HG03103 (cell line): ENCODE data around the gene CTNNA2.

Experiments
- ATAC-seq: cut with Tn5 transposase; IDR thresholded peaks from one replicate; pipeline ENCODE4 v1.9.1; 2021; ENCODE audit warnings: low read depth; ENCODE audit not compliant: unreplicated experiment

The CTNNA2 gene

DNA sequence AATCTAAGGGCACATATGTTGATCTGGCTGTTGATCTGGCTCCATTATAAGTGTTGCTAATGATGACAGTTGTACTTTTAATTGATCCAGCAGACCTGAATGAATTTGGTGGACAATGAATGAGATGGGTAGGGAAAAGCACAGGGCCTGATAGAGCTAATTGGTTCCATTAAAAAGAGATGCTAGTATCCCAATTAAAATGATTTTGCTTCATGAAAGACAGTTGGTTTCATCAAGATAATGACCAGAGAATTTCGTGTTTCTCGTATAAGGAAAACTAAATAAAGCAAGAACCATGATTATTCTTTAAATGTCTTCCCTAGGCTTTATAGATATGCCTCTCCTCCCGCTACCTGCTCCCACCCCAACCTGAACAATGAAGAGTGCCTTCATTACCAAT is 900.3 kb downstream of the CTNNA2 start:
- ATAC-seq = no peak

DNA sequence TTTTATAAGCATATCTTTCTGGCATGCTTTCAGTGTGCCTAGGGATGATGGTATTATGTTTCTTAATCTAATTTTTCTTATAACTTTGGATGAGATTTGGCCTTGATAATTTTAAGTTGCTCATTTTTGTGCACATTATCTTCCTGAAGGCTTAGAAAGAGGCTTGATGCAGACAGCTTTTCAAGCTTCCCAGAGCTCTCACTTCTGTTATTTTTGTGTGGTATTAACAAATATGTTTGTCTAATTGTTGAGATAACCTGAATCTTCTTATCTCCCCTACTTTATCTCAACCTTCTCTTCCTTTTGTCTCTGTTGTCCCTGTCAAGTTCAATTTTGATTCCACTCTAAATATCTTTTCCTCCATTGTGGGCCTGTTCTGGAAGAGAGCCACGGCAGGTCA is 904.9 kb downstream of the CTNNA2 start:
- no peak for ATAC-seq

DNA sequence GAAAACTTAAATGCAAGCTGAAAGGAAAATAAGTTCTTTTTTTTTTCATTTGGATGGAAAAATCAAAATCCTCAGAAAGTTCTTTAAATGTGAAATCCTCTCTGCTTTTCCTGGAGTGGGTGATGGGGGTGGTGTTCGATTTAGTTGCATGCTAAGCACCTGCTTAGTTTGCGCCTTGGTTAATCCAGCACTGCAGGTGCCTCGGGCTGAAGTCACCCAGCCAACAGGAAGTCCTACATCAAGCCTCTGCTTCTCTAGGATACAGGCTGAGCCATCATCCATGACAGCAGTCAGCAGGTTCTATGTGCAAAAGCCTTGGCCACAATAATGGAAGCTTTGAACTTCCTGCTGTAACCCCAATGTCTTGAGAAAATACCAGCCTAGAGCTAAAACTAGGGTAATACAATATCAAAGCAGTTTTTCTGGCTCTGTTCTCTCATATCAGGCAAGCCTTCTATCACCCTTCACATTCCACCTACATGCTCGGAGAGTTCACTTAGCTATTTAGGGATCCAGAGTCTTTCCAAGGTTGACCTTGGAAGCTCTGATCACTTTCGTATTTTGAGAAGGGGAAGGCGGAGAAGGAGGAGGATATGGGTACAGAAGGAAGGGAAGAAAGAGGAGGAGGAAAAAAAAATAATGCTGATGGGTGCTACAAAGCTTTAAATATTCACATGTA is 907.8 kb downstream of the CTNNA2 start:
- no peak for ATAC-seq

DNA sequence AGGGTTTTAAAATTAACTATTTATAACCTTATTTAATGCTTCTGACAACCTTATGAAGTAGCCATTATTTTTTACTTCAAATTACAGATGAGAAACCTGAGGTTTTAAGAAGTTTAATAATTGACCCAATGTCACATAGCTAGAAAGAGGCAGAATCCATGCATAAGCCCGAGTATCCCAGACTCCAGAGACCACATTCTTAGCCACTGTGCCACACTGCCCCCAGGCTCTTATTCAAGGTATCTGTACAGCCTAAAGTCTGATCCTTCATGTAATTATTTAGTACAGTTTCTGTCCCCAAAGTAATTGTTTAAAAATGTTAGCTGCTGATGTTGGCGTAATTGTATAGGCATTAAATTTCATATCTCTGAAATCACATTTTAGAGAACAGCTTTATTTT is 916.4 kb downstream of the CTNNA2 start:
- no peak for ATAC-seq

DNA sequence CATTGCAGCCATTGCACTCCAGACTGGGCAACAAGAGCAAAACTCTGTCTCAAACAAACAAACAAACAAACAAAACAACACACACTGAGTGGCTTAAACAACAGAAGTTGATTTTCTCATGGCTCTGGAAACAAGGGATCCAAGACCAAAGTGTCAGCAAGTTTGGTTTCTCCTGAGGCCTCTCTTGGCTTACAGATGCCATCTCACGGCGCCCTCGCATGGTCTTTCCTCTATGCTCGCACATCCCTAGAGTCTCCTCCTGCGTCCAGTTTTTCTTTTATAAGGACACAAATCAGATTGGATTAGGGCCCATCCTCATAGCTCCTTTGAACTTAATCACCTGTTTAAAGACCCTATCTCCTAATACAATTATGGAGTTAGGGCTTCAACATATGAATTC is 925.1 kb downstream of the CTNNA2 start:
- ATAC-seq = no peak

DNA sequence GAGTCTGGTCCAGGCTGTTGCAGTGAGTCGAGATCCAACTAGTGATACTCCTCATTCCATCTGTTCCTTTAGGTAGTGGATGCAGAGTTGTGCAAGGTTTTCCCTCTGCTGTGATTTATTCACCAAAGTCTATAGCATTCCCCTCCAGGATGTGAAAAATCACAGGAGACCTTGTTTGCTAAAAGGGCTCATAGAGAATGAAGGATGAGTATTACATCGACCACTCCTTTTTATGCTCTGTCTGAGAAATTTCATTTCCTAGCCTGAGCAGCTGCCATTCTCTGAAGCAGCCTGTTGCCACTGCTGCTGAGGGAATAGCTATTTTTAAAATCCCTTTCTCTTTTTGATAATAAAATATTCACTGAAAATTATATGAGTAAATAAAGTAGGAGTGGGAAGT is 925.8 kb downstream of the CTNNA2 start:
- no peak for ATAC-seq

DNA sequence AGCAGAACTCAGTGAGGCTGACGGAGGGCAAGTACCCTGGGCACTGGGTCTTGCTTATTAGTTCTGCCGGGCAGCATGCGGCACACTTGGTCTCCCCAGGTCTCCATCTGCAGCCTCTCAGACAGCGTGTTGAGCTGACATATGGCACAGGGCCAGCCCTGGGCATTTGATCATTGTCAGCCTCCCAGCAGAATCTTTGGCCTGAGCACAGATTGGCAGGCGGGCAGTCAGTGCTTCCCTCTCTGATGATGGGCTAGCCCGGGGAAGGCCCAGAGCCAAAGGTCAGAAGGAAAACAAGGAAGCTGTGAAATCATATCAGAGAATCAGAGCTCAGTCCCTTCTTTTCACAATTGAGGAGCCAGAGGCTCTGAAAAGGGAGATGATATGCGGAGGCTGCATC is 941.8 kb downstream of the CTNNA2 start:
- ATAC-seq = no peak

DNA sequence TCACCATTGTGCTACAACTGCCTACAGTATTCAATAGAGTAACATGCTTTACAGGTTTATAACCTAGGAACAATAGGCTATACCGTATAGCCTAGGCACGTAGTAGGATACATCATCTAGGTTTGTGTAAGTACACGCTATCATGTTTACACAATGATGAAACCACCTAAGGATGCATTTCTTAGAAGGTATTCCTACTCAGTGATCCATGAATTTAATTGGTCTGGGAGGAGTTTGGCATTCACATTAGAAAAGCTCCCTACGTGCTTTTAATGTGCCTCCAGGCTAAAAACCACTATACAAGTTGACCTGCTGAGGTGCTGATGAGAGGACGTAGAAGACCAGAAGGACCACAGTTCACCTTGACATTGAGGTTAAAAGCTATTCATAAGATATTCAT is 946.2 kb downstream of the CTNNA2 start:
- ATAC-seq = no peak

DNA sequence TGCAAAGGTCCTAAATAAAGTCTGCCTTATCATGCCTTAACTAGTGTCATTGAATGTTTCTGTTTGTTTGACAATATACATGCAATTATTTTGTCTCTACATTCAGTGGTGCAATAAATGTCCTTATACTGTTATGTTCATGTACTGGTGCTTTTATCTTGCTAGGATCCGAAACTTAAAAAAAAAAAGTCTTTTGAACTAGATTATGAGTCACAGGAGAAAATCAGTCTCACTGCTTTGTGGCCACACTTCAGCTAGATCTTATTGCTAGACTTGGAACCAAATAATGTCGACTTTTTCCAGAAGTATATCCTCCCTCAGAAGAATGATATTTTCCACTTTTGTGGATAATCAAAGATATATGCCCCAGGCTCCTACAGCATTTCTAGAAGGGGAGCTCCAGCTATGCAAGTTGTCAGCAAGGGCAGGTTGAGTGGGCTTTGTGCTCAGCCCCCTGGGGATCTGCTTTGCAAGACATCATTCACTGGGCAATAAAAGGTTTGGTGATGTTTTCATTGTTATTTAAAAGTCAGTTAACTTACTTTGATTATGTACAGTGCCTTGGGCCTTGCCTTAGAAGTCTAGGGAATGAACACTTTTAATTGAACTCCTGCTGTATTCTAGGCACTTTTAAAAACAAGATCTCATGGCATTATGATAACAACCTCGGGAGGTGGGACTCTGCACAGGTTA is 948.8 kb downstream of the CTNNA2 start:
- no peak for ATAC-seq

DNA sequence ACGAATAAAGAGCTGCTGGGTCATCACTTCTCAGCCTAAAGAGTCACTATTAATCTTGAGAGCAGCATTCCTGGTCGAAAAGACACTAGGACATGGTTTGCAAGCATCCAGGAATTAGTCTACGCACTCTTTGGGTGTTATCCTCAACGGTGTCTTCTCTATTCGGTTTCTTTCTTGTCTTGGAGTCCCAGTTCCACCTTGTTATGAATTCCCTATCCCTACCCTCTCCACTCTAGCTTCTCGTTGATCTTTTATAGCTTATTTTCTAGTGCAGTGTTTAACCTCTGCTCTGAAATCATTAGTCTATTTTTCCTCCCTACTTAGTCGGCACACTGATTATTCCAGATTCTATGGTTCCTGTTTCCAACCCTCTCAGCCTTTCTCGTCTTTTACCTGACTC is 949.8 kb downstream of the CTNNA2 start:
- ATAC-seq = no peak

DNA sequence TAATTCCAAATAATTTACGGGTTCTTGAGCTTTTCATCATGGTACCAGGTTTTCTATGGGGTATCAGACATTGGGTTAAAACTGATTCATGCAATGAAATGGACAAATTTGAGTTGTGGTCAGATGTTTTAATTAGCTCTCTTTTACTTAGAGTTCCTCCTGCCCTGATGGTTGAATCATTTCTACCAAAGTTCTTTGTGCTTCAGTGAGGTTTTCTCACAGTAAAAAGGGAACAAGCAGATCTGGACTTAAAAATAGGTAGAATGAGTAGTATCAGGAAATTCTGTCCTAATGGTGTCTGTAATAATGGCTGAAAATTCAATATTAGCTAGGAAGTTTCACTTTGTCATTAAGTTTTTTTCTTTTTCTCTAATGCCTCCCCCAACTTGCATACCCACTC is 951.4 kb downstream of the CTNNA2 start:
- ATAC-seq = no peak

DNA sequence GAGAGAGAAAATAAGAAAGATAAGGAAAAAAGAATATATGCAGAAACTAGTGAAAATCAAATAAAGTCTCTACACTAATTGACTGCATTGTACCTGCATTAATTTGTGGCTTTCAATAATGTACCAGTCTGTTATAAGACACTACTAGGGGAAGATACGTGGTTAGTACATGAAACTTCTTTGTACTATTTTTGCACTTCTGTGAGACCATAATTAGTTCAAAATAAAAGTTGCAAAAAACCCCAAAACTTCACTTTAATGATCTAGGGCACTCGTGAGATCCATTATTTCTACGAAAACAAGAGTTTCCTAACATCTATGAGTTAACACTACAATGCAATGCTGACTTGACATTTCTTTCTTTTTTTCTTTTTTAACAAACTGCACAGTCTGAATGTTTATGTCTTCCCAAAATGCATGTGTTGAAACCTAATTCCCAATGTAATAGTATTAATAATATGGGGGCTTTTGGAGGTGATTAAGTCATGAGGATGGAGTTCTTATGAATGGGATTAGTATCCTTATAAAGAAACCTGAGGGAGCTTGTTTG is 954.5 kb downstream of the CTNNA2 start:
- no peak for ATAC-seq

DNA sequence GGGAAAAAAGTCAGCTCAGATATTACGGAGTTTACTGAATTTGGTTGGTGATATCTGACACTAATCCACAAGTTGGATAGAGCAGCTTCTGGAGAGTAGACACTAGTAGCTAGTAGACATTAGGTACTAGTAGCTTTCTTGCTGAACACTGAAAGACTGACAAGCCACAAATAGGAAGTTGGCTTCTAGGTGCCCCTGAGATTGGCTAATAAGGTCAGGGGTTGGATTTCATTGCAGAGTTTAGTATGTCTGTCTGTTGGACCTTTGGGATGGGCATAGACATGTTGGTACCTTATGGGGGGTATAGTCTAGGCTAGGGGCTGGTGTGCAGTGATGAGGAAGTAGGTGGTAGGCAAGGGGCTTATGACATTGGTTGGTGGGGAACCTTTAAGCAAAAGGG is 956.6 kb downstream of the CTNNA2 start:
- no peak for ATAC-seq

DNA sequence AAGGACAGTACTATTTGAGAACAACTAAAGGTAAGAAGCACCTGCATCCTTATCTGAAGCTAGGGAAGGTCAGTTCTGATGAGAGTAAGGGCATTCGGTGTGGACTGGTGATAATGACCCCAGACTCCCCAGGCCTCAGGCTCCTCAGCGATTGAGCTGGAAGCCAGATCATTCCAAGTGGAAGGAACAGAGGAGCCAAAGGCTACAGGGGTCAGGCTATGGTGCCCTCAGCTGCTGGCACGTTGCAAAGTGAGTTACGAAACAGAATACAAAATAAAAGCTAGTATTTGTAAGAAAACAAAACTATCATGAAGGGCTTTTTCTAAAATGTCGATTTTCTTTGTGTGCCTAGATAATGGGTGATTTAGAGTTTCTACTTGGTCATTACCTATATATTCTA is 960.2 kb downstream of the CTNNA2 start:
- ATAC-seq = no peak

DNA sequence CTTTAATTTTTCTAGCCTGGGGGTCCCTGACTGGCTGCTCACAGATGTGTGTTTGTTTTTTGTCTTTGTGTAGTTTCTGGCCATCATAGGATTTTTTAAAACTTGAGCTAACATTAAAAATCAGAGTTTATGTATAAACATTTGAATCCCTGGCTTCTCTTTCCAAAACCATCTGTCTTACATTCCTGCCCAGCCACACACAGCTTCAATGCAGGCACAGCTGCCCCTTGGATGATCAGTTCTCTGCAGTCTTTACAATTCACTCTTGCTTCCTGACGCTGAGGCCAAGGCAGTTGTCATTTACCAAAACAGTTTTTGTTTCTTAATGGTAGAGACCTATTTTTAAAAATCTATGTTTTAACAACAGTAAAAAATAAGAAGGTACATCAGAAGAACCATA is 960.9 kb downstream of the CTNNA2 start:
- ATAC-seq = no peak

DNA sequence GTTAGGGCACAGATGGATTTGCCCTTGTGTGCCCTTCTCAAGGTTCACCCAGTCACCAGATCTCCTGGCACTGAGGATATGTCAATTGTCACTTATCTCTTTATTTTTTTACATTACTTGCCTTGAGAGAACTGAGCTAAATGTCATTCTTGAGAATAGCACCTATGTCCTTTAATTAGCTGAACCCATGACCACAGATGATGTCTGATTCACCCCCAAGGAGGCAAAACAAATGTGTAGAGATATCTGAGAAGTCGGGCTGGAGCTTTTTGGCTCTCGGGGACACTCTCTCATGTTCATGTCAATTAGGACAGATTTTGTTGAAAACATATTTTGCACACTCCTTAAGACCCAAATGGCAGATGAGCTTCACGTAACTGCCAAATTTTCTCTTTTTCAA is 963.1 kb downstream of the CTNNA2 start:
- ATAC-seq = no peak

DNA sequence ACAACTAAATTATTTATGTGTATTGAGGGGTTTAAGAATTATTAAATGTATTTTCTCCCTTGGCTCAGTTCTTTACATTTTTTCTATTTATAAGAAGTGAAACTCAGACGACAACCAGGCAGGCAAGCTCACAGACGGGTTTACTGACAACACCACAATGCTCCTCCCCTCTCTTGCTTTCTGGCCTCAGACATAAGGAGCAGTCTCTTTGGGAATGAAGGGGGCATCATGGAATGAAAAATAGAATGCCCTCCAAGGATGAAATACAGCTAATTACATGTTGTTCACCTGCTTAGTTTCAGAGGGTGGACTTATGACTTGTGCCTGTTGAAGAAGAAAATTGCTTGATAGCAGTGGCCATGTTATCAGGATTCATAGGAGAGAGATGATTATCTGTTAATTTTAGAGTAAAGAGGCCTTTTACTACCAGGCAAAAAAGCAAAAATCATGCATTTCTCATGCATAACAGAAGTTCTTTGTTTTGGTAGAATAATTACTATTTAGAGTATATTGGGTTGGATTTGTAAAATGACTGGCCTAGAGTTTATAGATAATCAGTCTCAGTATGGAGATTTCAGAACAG is 963.8 kb downstream of the CTNNA2 start:
- no peak for ATAC-seq

DNA sequence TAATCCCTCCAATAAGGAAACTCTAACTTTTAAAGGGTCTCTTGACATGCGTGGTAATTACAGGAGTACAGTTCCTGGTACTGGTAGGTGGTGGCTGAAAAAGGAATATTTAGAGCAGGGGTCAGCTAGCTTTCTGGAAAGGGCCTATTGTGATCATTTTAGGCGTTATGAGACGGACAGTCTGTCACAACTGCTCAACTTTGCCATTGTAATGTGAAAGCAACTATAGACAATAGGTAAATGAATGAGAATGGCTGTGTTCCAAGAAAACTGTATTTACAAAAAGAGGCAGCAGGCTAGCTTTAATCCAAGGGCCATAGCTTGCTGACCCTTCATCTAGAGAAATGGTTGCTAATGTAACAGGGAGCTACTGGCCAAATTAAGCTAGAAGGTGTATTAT is 969.4 kb downstream of the CTNNA2 start:
- ATAC-seq = no peak

DNA sequence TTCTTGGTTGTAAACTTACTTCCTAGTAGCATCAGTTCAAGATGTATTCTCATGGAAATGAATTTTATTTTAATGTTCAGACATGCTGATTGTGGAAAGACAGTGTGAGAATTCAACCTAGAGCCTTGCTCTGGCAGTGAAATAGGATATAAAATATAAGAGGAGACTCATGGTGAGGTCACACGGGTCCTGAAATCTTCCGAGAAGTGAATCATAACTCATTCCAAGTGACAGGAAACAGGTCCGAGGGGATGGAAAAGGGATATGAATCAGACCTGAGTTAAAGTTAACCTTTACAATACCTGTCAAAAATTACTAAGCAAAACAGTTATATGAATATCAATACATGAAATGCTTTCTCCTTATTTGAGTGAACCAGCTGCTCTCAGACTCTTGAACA is 976.9 kb downstream of the CTNNA2 start:
- no peak for ATAC-seq

DNA sequence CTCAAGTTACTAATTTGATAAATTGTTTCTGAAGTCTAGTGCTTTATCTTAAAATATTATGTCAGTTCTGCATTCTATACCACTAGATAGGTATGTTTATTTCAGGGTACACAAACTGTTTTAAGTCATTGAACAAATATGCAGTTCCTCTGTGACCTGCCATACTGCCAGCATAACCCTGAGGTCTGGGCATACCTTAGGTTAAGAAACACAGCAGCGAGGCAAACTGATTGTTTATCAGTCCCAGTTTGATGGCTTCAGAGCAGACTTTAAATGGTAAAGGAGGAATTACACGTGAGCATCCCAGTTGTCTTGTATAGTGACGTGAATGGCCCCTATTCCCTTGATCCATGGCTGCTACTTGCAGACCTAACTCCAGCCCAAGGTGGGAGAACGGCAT is 978.1 kb downstream of the CTNNA2 start:
- ATAC-seq = no peak

DNA sequence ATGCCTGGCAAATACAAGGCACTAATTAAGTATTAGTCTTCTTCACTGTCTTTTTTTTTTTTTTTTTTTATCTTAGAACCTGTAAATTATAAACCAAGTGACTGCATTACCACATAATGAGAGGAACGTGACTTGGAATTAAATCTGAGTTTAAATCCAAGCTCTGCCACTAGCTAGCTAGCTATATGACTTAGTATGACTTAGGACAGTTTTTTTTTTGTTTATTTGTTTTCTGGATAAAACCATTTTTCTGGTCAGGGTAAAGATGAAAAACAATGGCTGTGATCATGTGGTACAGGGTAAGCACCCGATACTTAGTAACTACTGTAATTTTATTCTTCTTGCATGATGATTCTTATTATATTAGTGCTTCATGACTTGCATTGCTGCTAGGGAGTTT is 983.5 kb downstream of the CTNNA2 start:
- ATAC-seq = no peak

DNA sequence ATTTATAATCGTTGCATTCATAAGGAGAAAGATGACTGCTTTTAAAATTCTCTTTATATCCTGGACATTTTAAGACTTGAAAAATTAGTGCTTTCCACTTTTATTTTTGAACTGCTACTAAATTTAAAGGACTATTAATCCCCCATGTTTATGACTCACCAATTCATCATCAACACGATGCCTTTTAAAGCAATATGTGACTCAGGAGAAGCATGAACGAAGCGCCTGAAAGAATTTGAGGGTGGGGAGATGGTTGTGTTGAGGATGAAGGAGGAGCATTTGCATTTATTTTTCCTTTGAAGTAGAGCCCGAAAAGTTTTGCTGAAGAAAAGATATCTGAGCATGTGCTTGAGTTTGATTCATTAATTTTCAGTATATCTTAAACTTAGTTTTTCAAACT is 983.9 kb downstream of the CTNNA2 start:
- ATAC-seq = no peak
